Breast epithelium (tissue), 4 donors: ENCODE data around the gene PCSK2. TPM values are rescaled to one million over a fixed set of nuclear protein-coding genes. Genes with fewer than 3 reads are reported as not detected.

ENCODE experiments used
- DNase-seq, 2 donors: peaks; one replicate each; pipeline ENCODE4 v3.0.0-alpha.2; 2019; ENCODE audit warnings: low spot score in 2 of 2
- H3K27ac ChIP-seq, 2 donors: fragments of 200-600 bp; sonication (generic) in 1 of 2; one replicate each; pipeline ENCODE4 v1.5.1; 2016 to 2019; ENCODE audit warnings: mild to moderate bottlenecking in 1 of 2
- H3K27me3 ChIP-seq, 2 donors: fragments of 200-600 bp; sonication (generic) in 1 of 2; one replicate each; pipeline versions ENCODE4 v1.5.1 to v1.6.0; 2017 to 2019; ENCODE audit warnings: control low read depth in 1 of 2, mild to moderate bottlenecking in 1 of 2
- H3K36me3 ChIP-seq: fragments of 200-600 bp; one replicate; pipeline ENCODE4 v1.5.1; 2019
- H3K4me1 ChIP-seq, 2 donors: fragments of 200-600 bp; sonication (generic); one replicate each; pipeline ENCODE4 v1.5.1; 2016 to 2019; ENCODE audit warnings: control low read depth in 1 of 2
- H3K4me3 ChIP-seq, 3 donors: fragments of 200-600 bp; sonication (generic); 1 replicate in 2 of 3; 2 replicates in 1 of 3; pipeline ENCODE4 v1.5.1; 2016 to 2019; ENCODE audit warnings: mild to moderate bottlenecking in 3 of 3, moderate library complexity in 2 of 3
- H3K9me3 ChIP-seq, 2 donors: fragments of 200-600 bp; sonication (generic) in 1 of 2; one replicate each; pipeline ENCODE4 v1.5.1; 2016 to 2019; ENCODE audit warnings: control low read depth in 1 of 2
- POLR2A ChIP-seq: fragments of 450-650 bp; IDR thresholded peaks from one replicate; pipeline ENCODE4 v1.6.1; 2016; ENCODE audit warnings: antibody characterized with exemption, mild to moderate bottlenecking, moderate library complexity
- POLR2AphosphoS5 ChIP-seq, 3 donors: sonication (generic); formaldehyde crosslinking; IDR thresholded peaks; one replicate each; pipeline ENCODE4 v1.6.1; 2017; ENCODE audit warnings: antibody characterized with exemption in 3 of 3
- intact Hi-C: fragments of 100-400 bp; cut with DNase I; formaldehyde crosslinking; loops from one replicate; pipeline ENCODE4 v1.15.1; 2023; ENCODE audit warnings: low total_unique reads
- total RNA-seq, 3 donors: library from RNA; depleted of rRNA; stranded (reverse); fragments of >200 nt; gene quantifications; one replicate each; pipeline ENCODE4 v1.1.0, GENCODE V29; 2016
- TF ChIP-seq, protein P1 (sequence below), 3 donors: fragments of 450-650 bp; IDR thresholded peaks; one replicate each; pipeline ENCODE4 v1.5.1; 2016 to 2017; ENCODE audit warnings: antibody characterized with exemption in 3 of 3, mild to moderate bottlenecking in 3 of 3, moderate library complexity in 3 of 3

Gene PCSK2
- total RNA-seq, 3 donors from 2014 or later, result 0.16 TPM; not detected in 2

DNA sequence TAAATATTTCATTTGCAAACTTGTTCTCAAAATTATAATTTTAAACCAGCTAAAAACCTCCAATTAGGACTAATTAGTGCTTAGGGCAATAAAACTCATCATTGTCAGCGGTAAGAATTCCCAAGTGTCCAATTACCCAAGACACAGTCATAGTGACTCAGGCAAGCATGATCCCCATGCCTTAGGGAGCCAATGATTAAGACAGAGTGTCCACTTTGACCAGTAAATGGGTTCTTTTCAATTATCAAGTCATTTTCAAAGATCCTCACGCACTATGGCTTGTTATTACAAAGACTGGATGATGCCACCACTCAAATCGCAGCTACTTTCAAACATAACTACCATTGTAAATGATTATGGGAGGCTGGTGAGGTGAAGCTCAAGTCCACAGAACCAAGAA lies 190.4 kb downstream of the PCSK2 start:
- Histone ChIP-seq H3K27me3 (peaks cover 0 to 15% of the 10 kb centered on the region in 2 donors), H3K4me3 (no peak overlapping the region), H3K4me1 (no peaks in the 10 kb centered on the region), H3K9me3 (peaks cover 0 to 20% of the 10 kb centered on the region in 2 donors), H3K27ac (no peak overlapping the region), H3K36me3 (no peaks in the 10 kb centered on the region)
- no peak for TF ChIP-seq POLR2AphosphoS5 (IDR thresholded peaks at IDR 0.05)
- TF ChIP-seq, protein P1, sequence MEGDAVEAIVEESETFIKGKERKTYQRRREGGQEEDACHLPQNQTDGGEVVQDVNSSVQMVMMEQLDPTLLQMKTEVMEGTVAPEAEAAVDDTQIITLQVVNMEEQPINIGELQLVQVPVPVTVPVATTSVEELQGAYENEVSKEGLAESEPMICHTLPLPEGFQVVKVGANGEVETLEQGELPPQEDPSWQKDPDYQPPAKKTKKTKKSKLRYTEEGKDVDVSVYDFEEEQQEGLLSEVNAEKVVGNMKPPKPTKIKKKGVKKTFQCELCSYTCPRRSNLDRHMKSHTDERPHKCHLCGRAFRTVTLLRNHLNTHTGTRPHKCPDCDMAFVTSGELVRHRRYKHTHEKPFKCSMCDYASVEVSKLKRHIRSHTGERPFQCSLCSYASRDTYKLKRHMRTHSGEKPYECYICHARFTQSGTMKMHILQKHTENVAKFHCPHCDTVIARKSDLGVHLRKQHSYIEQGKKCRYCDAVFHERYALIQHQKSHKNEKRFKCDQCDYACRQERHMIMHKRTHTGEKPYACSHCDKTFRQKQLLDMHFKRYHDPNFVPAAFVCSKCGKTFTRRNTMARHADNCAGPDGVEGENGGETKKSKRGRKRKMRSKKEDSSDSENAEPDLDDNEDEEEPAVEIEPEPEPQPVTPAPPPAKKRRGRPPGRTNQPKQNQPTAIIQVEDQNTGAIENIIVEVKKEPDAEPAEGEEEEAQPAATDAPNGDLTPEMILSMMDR (IDR thresholded peaks at IDR 0.05), result no peak
- intact Hi-C loops, result no loop called here
- no peak for DNase-seq

DNA sequence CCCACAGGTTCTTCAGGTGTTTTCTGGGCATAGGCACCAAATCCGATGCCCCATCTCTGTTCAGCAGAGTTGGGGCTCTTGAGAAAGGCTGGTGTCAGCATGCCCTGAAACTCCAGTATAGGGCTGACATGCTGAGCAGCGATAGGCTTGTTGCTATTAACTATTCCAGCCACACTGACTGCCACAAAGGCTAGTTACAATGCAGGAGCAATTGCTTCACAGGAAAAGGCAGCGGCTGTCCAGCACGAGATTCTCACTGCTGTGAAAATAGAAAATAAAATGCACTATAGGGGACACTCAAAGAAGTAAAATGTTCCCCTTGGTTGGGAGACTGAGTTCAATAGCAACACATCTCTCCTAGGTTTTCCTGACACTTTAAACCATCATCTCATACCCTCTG lies 191.9 kb downstream of the PCSK2 start:
- intact Hi-C loops, result no loop called here

DNA sequence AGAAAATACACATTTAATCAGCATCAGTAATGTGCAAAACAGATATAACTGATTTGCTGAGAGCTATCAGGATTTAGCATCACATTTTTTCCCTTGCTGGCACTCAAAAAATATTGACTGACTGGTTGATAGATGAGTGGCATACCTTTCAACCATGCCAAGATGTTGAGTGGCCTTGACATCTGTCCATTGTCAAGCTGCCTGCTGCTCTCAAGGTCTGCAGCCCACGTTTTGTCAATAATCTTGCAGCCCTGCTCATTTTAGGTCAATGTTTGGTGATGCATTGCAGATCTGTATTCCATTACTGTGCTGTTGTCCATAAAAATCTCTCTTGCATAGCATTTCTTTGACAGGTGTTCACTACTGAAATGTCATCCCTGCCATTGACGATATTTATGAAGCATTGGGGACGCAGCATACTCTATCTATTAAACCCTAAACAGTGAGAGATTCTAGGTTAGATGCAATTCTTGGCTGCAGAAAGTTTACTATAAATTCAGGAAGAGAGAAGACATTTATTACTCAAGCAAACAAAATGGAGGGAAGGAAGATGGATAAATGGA lies 192.7 kb downstream of the PCSK2 start:
- H3K36me3 ChIP-seq, result no peaks in the 10 kb centered on the region
- no peaks in the 10 kb centered on the region for H3K4me1 ChIP-seq
- TF ChIP-seq, protein P1 (IDR thresholded peaks at IDR 0.05), result no peak
- TF ChIP-seq POLR2AphosphoS5 (IDR thresholded peaks at IDR 0.05), result no peak
- H3K27ac ChIP-seq, result no peak overlapping the region
- no peak overlapping the region for H3K4me3 ChIP-seq
- peaks cover 0 to 14% of the 10 kb centered on the region in 2 donors for H3K9me3 ChIP-seq
- intact Hi-C loops, result no loop called here
- no peak for DNase-seq
- H3K27me3 ChIP-seq, result peaks cover 0 to 15% of the 10 kb centered on the region in 2 donors

More for the DNA sequence above, 191.9 kb downstream of the PCSK2 start:
- Histone ChIP-seq H3K4me1 (no peaks in the 10 kb centered on the region), H3K4me3 (no peak overlapping the region), H3K27me3 (peaks cover 0 to 15% of the 10 kb centered on the region in 2 donors), H3K27ac (no peak overlapping the region), H3K9me3 (peaks cover 0 to 14% of the 10 kb centered on the region in 2 donors), H3K36me3 (no peaks in the 10 kb centered on the region)
- TF ChIP-seq POLR2A, result no peak
- TF ChIP-seq POLR2AphosphoS5 (IDR thresholded peaks at IDR 0.05), result no peak
- TF ChIP-seq, protein P1 (IDR thresholded peaks at IDR 0.05), result no peak
- DNase-seq, result no peak

DNA sequence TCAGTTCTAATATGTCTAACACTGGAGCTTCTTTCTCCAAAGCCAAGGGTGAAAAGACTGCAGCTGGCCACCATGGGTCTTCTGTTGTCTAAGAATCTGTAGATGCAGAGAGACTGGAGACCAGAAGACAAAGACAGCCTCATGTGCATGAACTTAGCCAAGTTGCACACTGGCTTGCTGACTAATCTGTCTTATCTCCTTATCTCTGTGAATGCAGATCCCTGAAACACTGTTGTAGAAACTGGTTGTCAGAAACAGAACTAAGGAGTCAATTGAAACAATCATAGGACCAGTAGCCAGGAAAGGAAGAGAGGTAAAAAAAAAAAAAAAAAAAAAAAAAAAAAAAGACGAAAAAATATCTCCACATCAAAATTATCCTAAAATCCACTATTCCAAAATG lies 194.7 kb downstream of the PCSK2 start:
- no peaks in the 10 kb centered on the region for H3K9me3 ChIP-seq
- DNase-seq, result no peak
- H3K27ac ChIP-seq, result no peak overlapping the region
- no peak overlapping the region for H3K4me3 ChIP-seq
- no peaks in the 10 kb centered on the region for H3K36me3 ChIP-seq
- peaks cover 0 to 15% of the 10 kb centered on the region in 2 donors for H3K27me3 ChIP-seq
- TF ChIP-seq POLR2AphosphoS5 (IDR thresholded peaks at IDR 0.05) (no peak), POLR2A (no peak)
- TF ChIP-seq, protein P1 (IDR thresholded peaks at IDR 0.05), result no peak
- intact Hi-C loops, result no loop called here
- no peaks in the 10 kb centered on the region for H3K4me1 ChIP-seq

DNA sequence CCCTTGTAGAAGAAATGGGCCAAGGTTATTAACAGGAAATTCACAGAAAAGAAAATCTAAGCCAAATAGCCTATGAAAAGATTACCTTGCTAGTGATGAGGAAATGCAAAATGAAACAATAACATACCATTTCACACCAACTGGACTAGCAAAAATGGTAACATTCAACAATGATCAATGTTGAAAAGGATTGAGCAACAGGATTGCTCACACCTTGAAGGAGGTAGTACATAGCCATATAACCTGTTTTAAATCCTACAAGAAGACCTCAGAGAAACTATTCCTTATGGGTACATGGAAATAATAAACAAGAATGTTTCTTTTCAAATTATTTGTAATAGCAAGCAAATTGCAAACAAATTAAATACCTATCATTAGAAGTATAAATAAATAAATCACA lies 196.9 kb downstream of the PCSK2 start:
- TF ChIP-seq, protein P1 (IDR thresholded peaks at IDR 0.05), result no peak
- TF ChIP-seq POLR2AphosphoS5 (IDR thresholded peaks at IDR 0.05) (no peak), POLR2A (no peak)

More for the DNA sequence above, 196.9 kb downstream of the PCSK2 start:
- no peaks in the 10 kb centered on the region for H3K9me3 ChIP-seq
- H3K27ac ChIP-seq, result no peak overlapping the region
- H3K27me3 ChIP-seq, result peaks cover 0 to 3% of the 10 kb centered on the region in 2 donors
- no peaks in the 10 kb centered on the region for H3K4me1 ChIP-seq
- no peak overlapping the region for H3K4me3 ChIP-seq
- intact Hi-C loops, result no loop called here
- no peaks in the 10 kb centered on the region for H3K36me3 ChIP-seq
- no peak for DNase-seq
